GM19099 (cell line): Measurements from ENCODE around the gene ME1.

Source experiments
- POLR2A ChIP-seq: IDR thresholded peaks from 3 replicates; pipeline ENCODE4 v1.6.1; 2011; ENCODE audit warnings: low read depth; ENCODE audit not compliant: insufficient read length; ENCODE audit errors: extremely low read depth

The ME1 gene

DNA sequence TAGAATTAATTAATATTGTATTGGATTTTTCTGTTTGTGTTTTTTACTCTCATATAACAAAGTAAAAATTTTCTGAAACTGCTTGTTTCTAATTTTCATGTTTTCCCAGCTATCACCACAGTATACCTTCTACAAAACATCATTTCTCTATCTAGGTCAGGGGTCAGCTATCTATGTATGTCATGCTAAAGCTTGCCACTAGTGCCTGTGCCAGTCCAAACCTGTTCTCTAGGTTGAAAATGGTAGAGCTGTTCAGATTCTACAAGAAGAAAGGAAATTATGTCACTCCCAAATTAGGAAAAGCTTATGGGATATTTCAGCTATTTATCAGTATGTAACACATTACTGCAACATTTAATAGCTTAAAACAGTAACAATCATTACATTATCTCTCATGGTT, 5.8 kb upstream of the ME1 start:
- TF ChIP-seq POLR2A, result no peak

GRCh38 chr6:83433177-83433576, 2.3 kb upstream of the ME1 start:
- no peak for TF ChIP-seq POLR2A

- TF ChIP-seq POLR2A, result no peak
Measured at GRCh38 chr6:83432636-83433035, 1.8 kb upstream of the ME1 start.

GRCh38 chr6:83431545-83432155, 799 bp upstream of the ME1 start:
- no peak for TF ChIP-seq POLR2A

- TF ChIP-seq POLR2A, result no peak
Measured at GRCh38 chr6:83429857-83430610, 817 bp downstream of the ME1 start.

DNA sequence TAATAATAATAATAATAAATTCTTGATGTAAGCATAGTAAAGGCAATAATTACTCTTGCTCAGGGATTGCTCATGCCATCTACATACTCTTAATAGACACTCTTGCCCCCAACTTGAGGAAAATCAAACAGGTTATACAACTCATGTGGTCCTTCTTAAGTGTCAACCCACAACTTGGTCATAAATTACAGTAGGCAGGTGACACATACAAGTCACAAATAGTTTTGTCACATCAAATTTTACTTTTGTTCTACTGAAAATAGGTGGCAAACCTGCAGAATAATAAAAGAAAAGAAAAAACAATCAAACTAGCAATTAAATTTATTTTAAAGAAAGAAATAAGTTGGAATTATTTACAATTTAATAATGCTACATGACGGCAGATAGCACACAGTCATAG, 1.6 kb downstream of the ME1 start:
- no peak for TF ChIP-seq POLR2A

GRCh38 chr6:83424392-83425018, 6.3 kb downstream of the ME1 start:
- TF ChIP-seq POLR2A, result no peak

- TF ChIP-seq POLR2A, result no peak
Measured at GRCh38 chr6:83417880-83418663, 12.8 kb downstream of the ME1 start.

DNA sequence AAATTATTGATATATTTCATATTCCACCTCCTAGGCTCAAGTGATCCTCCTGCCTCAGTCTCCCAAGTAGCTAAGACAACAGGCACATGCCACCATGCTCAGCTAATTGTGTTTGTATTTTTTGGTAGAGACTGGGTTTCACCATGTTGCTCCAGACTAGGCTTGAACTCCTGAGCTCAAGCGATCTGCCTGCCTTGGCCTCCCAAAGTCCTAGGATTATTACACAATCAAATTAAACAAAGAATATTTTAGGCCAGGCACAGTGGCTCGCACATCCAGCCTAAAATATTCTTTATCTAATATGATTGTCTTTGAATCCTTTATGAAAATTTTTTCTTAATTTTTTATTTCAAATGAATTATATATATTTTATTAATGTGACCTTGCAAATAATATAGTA, 17.8 kb downstream of the ME1 start:
- no peak for TF ChIP-seq POLR2A

DNA sequence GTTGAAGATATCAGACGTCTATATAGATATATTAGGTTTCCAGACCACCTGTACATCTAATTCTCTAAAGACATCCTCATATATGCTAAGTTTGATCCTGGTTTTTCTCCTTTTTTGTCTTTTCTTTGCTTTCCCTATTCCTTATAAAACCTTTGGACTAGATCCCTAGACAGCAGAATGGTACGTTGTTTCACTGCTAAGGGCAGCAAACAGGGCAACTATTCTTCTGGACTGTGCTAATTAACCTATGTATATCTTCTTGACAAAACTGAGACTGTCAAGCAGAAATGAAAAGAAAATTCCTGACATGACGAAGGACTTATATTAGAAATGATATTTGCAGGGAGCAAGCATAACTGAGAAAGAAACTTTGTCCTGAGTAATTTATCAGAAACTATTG, 19.1 kb downstream of the ME1 start:
- TF ChIP-seq POLR2A, result no peak

- TF ChIP-seq POLR2A, result no peak
Measured at GRCh38 chr6:83403191-83403590, 27.7 kb downstream of the ME1 start.

- no peak for TF ChIP-seq POLR2A
Measured at GRCh38 chr6:83389606-83390005, 41.2 kb downstream of the ME1 start.

GRCh38 chr6:83385473-83385872, 45.4 kb downstream of the ME1 start:
- TF ChIP-seq POLR2A, result no peak

DNA sequence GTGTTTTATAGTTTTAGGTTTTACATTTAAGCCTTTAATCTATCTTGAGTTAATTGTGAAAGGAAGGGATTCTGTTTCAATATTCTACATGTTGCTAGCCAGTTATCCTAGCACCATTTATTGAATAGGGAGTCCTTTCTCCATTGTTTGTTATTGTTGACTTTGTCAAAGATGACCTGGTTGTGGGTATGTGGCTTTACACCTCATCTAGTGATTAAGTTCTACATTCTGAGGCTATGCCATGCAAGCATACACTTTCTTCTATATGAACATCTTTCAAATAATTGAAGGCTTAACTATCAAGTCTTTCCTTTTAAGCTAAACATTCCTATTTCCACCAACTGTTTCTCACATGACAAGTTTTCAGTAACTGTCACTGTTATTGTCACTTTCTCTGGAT, 46.1 kb downstream of the ME1 start:
- no peak for TF ChIP-seq POLR2A

DNA sequence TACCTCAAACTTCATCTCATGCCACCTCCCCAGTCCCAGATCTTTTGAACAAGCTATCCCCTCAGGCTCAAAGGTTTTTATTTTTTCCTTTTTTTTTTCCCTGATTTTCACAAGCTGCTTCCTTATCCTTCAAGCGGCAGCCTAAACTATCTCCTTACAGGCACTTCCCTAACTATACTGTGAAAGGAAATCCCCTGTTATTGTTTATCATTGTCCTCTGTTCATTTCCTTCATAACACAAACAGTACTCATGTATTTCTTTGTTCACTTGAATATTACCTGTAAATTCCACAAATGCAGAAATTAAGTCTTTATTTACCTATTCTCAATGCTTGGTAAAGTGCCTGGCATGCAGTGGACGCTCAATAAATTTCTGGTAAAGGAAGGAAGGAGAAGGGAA, 48.9 kb downstream of the ME1 start:
- no peak for TF ChIP-seq POLR2A

DNA sequence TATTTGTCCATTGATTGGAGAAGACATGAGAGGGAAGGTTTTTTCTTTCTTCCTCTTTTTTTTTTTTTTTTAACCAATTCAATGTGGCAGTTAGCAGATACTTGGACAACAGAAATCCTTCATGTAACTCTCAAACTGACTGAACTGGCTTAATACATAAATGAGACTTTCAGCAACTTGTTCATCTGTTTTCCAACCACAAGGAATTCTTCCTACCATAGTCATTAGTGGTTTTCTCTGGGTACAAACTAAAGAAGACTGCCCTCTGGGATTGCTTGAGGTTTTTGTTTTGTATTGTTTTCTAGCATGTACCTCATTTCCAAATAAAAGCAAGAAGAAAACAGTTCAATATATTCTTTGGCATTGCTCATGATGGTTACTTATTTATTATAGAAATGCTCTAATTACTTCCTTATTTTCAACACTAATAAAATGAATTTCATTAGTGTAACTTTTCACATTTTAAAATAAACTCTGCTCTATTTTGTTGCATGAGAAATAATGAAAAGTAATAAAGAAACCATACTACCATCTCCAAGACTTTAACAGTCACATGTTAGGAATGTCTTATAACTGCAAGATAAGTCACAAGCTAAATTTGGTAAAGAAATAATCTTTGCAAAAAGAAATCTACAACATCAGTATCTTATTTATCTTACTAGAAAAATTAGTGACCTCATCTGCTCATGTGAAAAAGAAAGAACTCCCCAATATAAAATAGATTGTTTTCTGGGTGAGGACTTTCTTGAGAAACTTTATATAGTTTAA, 52.0 kb downstream of the ME1 start:
- TF ChIP-seq POLR2A, result no peak

GRCh38 chr6:83371423-83371822, 59.4 kb downstream of the ME1 start:
- no peak for TF ChIP-seq POLR2A
